Daoy (cell line): Measurements from ENCODE around the gene RPL35. TPM values are rescaled to one million over a fixed set of nuclear protein-coding genes. Genes with fewer than 3 reads are reported as not detected.
"Not testable (repeated sequence)": the region's sequence is repeated elsewhere in the genome, so short reads cannot be mapped to it uniquely, and the experiment has no call there.

Source experiments
- DNase-seq: peaks from one replicate; pipeline ENCODE4 v3.0.0-alpha.2; 2015; ENCODE audit warnings: low read depth
- total RNA-seq: library from RNA; depleted of rRNA; stranded (reverse); fragments of >200 nt; shearing (Covaris generic); gene quantifications from 2 replicates; pipeline ENCODE4 v1.2.3, GENCODE V29; 2014

Gene RPL35
- total RNA-seq, 1 experiment from 2014 or later: 5,328 TPM

GRCh38 chr9:124852829-124853531 lies 8.8 kb downstream of the RPL35 start, which contains the start of gene WDR38:
Gene WDR38 (plus strand): TSS chr9:124853460. CDS start chr9:124853532, 72 bp downstream.
- peak; percentile 89 for DNase-seq

- DNase-seq: no peak
These were observed 9.5 kb downstream of the RPL35 start for GRCh38 chr9:124852121-124852828.

GRCh38 chr9:124849801-124850200 lies 12.0 kb downstream of the RPL35 start:
- no peak for DNase-seq

- DNase-seq: no peak
These were observed 14.8 kb downstream of the RPL35 start for GRCh38 chr9:124846969-124847368.

GRCh38 chr9:124846467-124846866 lies 15.3 kb downstream of the RPL35 start:
- DNase-seq: not testable (repeated sequence)

GRCh38 chr9:124844291-124844690 lies 17.5 kb downstream of the RPL35 start:
- DNase-seq: no peak

GRCh38 chr9:124843456-124844034 lies 18.2 kb downstream of the RPL35 start:
- DNase-seq: peak; percentile 60

- DNase-seq: no peak
These were observed 20.5 kb downstream of the RPL35 start for GRCh38 chr9:124841075-124841821.

GRCh38 chr9:124840300-124840833 lies 21.4 kb downstream of the RPL35 start:
- DNase-seq: no peak

GRCh38 chr9:124839612-124840299 lies 22.0 kb downstream of the RPL35 start:
- peak; percentile 69 for DNase-seq

- not testable (repeated sequence) for DNase-seq
These were observed 23.0 kb downstream of the RPL35 start for GRCh38 chr9:124838567-124839275.

GRCh38 chr9:124838132-124838531 lies 23.6 kb downstream of the RPL35 start:
- DNase-seq: not testable (repeated sequence)

- peak; percentile 77 for DNase-seq
These were observed 26.7 kb downstream of the RPL35 start for GRCh38 chr9:124835026-124835557.

- peak; percentile 94 for DNase-seq
These were observed 27.2 kb downstream of the RPL35 start for GRCh38 chr9:124834591-124834990.

- no peak for DNase-seq
These were observed 30.0 kb downstream of the RPL35 start for GRCh38 chr9:124831642-124832364.

GRCh38 chr9:124830593-124830992 lies 31.2 kb downstream of the RPL35 start:
- no peak for DNase-seq

GRCh38 chr9:124829334-124829669 lies 32.5 kb downstream of the RPL35 start:
- DNase-seq: no peak

GRCh38 chr9:124828489-124829333 lies 33.0 kb downstream of the RPL35 start:
- DNase-seq: no peak
